Natural killer cell treated with Interleukin-12 subunit alpha and Interleukin-12 subunit beta and Interleukin-15 and Interleukin-18, amount 100 ng/mL, for 72 hours (primary cell): ENCODE data around the gene CHTF18. TPM values are rescaled to one million over a fixed set of nuclear protein-coding genes. Genes with fewer than 3 reads are reported as not detected.

Experiments used
- ATAC-seq, 2 donors: fragments of 150-1000 bp; cut with Tn5 transposase in 1 of 2; sonication (Bioruptor Pico), chemical (Tn5 transposase) in 1 of 2; 2 replicates each; pipeline ENCODE4 v1.10.0; 2021
- DNase-seq: peaks from one replicate; pipeline ENCODE4 v3.0.0; 2022; ENCODE audit warnings: low spot score
- H3K27ac Mint-ChIP-seq, 2 donors: 1 replicate in 1 of 2; 2 replicates in 1 of 2; pipeline ENCODE4 v1.8.0; 2022; ENCODE audit warnings: mixed read lengths in 2 of 2, mild to moderate bottlenecking in 1 of 2, moderate library complexity in 1 of 2
- H3K27me3 Mint-ChIP-seq, 2 donors: 1 replicate in 1 of 2; 2 replicates in 1 of 2; pipeline ENCODE4 v1.8.0; 2022; ENCODE audit warnings: mixed read lengths in 2 of 2
- H3K36me3 Mint-ChIP-seq: one replicate; pipeline ENCODE4 v1.8.0; 2022; ENCODE audit warnings: mixed read lengths
- H3K4me1 Mint-ChIP-seq, 2 donors: 1 replicate in 1 of 2; 2 replicates in 1 of 2; pipeline ENCODE4 v1.8.0; 2022; ENCODE audit warnings: low read depth in 2 of 2, mixed read lengths in 2 of 2, mild to moderate bottlenecking in 1 of 2
- H3K4me3 Mint-ChIP-seq: one replicate; pipeline ENCODE4 v1.8.0; 2022; ENCODE audit warnings: mixed read lengths
- H3K9me3 Mint-ChIP-seq: 2 replicates; pipeline ENCODE4 v1.8.0; 2022; ENCODE audit warnings: mixed read lengths
- total RNA-seq, 2 donors: library from RNA; stranded (reverse); gene quantifications; one replicate each; pipeline ENCODE4 v1.2.3, GENCODE V29; 2022

The CHTF18 gene
- total RNA-seq, 2 donors from 2014 or later = 70.7 to 210 TPM

- no peak overlapping the region for H3K4me3 Mint-ChIP-seq
- no peak overlapping the region for H3K27ac Mint-ChIP-seq
- peaks cover 5 to 8% of the 10 kb centered on the region in 2 donors for H3K4me1 Mint-ChIP-seq
- H3K36me3 Mint-ChIP-seq = no peaks in the 10 kb centered on the region
- H3K27me3 Mint-ChIP-seq = no peaks in the 10 kb centered on the region
- H3K9me3 Mint-ChIP-seq = no peaks in the 10 kb centered on the region
- DNase-seq = no peak
- ATAC-seq = no peak
Measured at GRCh38 chr16:804193-805048, 16.0 kb downstream of the CHTF18 start.

GRCh38 chr16:805474-805873, 17.1 kb downstream of the CHTF18 start:
- H3K27me3 Mint-ChIP-seq = no peaks in the 10 kb centered on the region
- H3K27ac Mint-ChIP-seq = no peak overlapping the region
- ATAC-seq (no peak), DNase-seq (no peak)
- no peaks in the 10 kb centered on the region for H3K36me3 Mint-ChIP-seq
- no peak overlapping the region for H3K4me3 Mint-ChIP-seq
- H3K9me3 Mint-ChIP-seq = no peaks in the 10 kb centered on the region
- H3K4me1 Mint-ChIP-seq = peaks cover 5 to 8% of the 10 kb centered on the region in 2 donors

- no peaks in the 10 kb centered on the region for H3K36me3 Mint-ChIP-seq
- peak; percentile 93 for DNase-seq
- H3K9me3 Mint-ChIP-seq = no peaks in the 10 kb centered on the region
- peak overlapping the region; percentile 82 to 98 for H3K27ac Mint-ChIP-seq
- peak; percentile 96 to 98 for ATAC-seq
- peaks cover 5 to 7% of the 10 kb centered on the region in 2 donors for H3K27me3 Mint-ChIP-seq
- peak overlapping the region; percentile 98 for H3K4me3 Mint-ChIP-seq
- H3K4me1 Mint-ChIP-seq = peaks cover 5 to 8% of the 10 kb centered on the region in 2 donors
Measured at GRCh38 chr16:807347-808084, 19.1 kb downstream of the CHTF18 start.

GRCh38 chr16:808085-808386, 19.6 kb downstream of the CHTF18 start:
- Mint-ChIP-seq H3K27ac (peak overlapping the region; percentile 82 to 98), H3K9me3 (no peaks in the 10 kb centered on the region), H3K4me1 (peaks cover 5 to 10% of the 10 kb centered on the region in 2 donors), H3K36me3 (no peaks in the 10 kb centered on the region), H3K27me3 (peaks cover 7 to 8% of the 10 kb centered on the region in 2 donors), H3K4me3 (peak overlapping the region; percentile 98)
- DNase-seq (no peak), ATAC-seq (no peak)

- DNase-seq (no peak), ATAC-seq (peak; percentile 48 to 58)
- no peak overlapping the region for H3K27ac Mint-ChIP-seq
- H3K27me3 Mint-ChIP-seq = peaks cover 7 to 11% of the 10 kb centered on the region in 2 donors
- H3K4me1 Mint-ChIP-seq = peaks cover 0 to 5% of the 10 kb centered on the region in 2 donors
- no peaks in the 10 kb centered on the region for H3K36me3 Mint-ChIP-seq
- no peak overlapping the region for H3K4me3 Mint-ChIP-seq
- no peaks in the 10 kb centered on the region for H3K9me3 Mint-ChIP-seq
Measured at GRCh38 chr16:813204-813915, 24.9 kb downstream of the CHTF18 start.

GRCh38 chr16:813916-814412, 25.5 kb downstream of the CHTF18 start:
- DNase-seq (no peak), ATAC-seq (no peak)
- no peaks in the 10 kb centered on the region for H3K36me3 Mint-ChIP-seq
- peaks cover 7 to 11% of the 10 kb centered on the region in 2 donors for H3K27me3 Mint-ChIP-seq
- H3K9me3 Mint-ChIP-seq = no peaks in the 10 kb centered on the region
- no peak overlapping the region for H3K27ac Mint-ChIP-seq
- peaks cover 0 to 2% of the 10 kb centered on the region in 2 donors for H3K4me1 Mint-ChIP-seq
- no peak overlapping the region for H3K4me3 Mint-ChIP-seq

GRCh38 chr16:814974-815373, 26.6 kb downstream of the CHTF18 start:
- Mint-ChIP-seq H3K4me1 (peaks cover 0 to 2% of the 10 kb centered on the region in 2 donors), H3K4me3 (no peak overlapping the region), H3K27ac (no peak overlapping the region), H3K9me3 (no peaks in the 10 kb centered on the region), H3K27me3 (peaks cover 7 to 11% of the 10 kb centered on the region in 2 donors), H3K36me3 (no peaks in the 10 kb centered on the region)
- DNase-seq (no peak), ATAC-seq (no peak)

GRCh38 chr16:815861-816260, 27.4 kb downstream of the CHTF18 start:
- Mint-ChIP-seq H3K4me3 (no peak overlapping the region), H3K36me3 (no peaks in the 10 kb centered on the region), H3K9me3 (no peaks in the 10 kb centered on the region), H3K4me1 (peaks cover 0 to 2% of the 10 kb centered on the region in 2 donors), H3K27me3 (peaks cover 7 to 13% of the 10 kb centered on the region in 2 donors), H3K27ac (no peak overlapping the region)
- no peak for DNase-seq
- ATAC-seq = no peak

GRCh38 chr16:817001-817906, 28.8 kb downstream of the CHTF18 start:
- Mint-ChIP-seq H3K4me3 (no peak overlapping the region), H3K27ac (no peak overlapping the region), H3K27me3 (peaks cover 3 to 14% of the 10 kb centered on the region in 2 donors), H3K36me3 (no peaks in the 10 kb centered on the region), H3K4me1 (peaks cover 0 to 2% of the 10 kb centered on the region in 2 donors), H3K9me3 (no peaks in the 10 kb centered on the region)
- ATAC-seq (no peak), DNase-seq (no peak)

GRCh38 chr16:818132-818531, 29.7 kb downstream of the CHTF18 start:
- Mint-ChIP-seq H3K9me3 (no peaks in the 10 kb centered on the region), H3K36me3 (no peaks in the 10 kb centered on the region), H3K4me1 (no peaks in the 10 kb centered on the region), H3K27me3 (peaks cover 0 to 9% of the 10 kb centered on the region in 2 donors), H3K27ac (no peak overlapping the region), H3K4me3 (no peak overlapping the region)
- DNase-seq = no peak
- no peak for ATAC-seq

GRCh38 chr16:818592-818991, 30.2 kb downstream of the CHTF18 start:
- no peaks in the 10 kb centered on the region for H3K36me3 Mint-ChIP-seq
- ATAC-seq (peak in 1 of 2 donors; percentile 47), DNase-seq (no peak)
- H3K4me1 Mint-ChIP-seq = no peaks in the 10 kb centered on the region
- H3K4me3 Mint-ChIP-seq = no peak overlapping the region
- no peaks in the 10 kb centered on the region for H3K9me3 Mint-ChIP-seq
- H3K27me3 Mint-ChIP-seq = peaks cover 0 to 9% of the 10 kb centered on the region in 2 donors
- H3K27ac Mint-ChIP-seq = no peak overlapping the region

- Mint-ChIP-seq H3K9me3 (no peaks in the 10 kb centered on the region), H3K4me1 (no peaks in the 10 kb centered on the region), H3K27ac (no peak overlapping the region), H3K36me3 (no peaks in the 10 kb centered on the region), H3K27me3 (peaks cover 0 to 9% of the 10 kb centered on the region in 2 donors), H3K4me3 (no peak overlapping the region)
- ATAC-seq = no peak
- no peak for DNase-seq
Measured at GRCh38 chr16:819336-820043, 31.1 kb downstream of the CHTF18 start.
